A549 treated with GW870086 at 1 μM for 4 hours (cell line): ENCODE data around the gene RAB22A. TPM values are rescaled to one million over a fixed set of nuclear protein-coding genes. Genes with fewer than 3 reads are reported as not detected.

Experiments used
- total RNA-seq: library from RNA; stranded (reverse); fragments of 200-300 nt; extraction: Qiagen RNA extraction; gene quantifications from 5 replicates; pipeline ENCODE4 v1.2.3, GENCODE V29; 2022; ENCODE audit warnings: low read depth

RAB22A gene, protein sequence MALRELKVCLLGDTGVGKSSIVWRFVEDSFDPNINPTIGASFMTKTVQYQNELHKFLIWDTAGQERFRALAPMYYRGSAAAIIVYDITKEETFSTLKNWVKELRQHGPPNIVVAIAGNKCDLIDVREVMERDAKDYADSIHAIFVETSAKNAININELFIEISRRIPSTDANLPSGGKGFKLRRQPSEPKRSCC
- 8.4 to 11.1 TPM (median 10.2 TPM) in 5 replicates for total RNA-seq

DNA sequence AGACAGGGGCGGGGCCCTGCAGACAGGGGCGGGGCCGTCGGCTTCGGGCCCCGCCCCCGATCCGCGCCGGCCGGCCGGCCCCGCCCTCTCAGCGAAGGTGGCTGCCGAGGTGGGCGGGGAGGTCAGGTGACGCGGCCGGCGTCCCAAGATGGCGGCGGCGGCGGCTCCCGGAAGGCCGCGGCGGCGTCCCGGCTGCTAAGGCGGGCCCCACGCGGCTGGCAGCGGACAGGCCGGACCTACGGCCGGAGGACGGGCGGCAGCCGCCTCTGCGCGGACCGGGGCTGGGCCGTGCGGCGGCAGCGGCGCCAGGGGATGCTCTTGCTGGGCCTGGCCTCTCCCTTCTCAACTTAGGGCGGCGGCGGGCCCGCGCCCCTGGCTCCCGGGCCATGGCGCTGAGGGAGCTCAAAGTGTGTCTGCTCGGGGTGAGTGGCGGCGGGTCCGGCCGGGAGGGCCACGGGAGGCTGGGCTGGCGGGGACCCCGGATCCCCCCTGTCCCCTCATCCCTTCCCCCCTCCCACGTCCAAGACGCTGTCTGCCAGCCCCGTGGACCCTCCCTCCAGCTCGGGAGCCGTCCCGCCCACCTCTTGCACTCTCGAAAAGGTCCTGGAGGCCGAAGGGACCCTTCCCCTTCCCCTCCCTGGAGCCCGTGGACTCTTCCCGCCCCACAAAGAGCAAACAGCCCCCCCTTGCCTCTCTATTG, at the start of gene RAB22A:
RAB22A (plus strand) TSS at position 125 of the 700 bp plus-strand sequence; CDS start at position 387, 262 bp downstream.

GRCh38 chr20:58388882-58389323, 79.4 kb downstream of the RAB22A start, which contains the start of gene VAPB:
TSS of gene VAPB (plus strand) at chr20:58389229. CDS start at chr20:58389460, 231 bp downstream.

Other genes starting within 250 kb of the RAB22A start
- gene ANKRD60, start 81.1 kb upstream of the RAB22A start, total RNA-seq, result not detected in 5 replicates
- gene VAPB, start 79.5 kb downstream of the RAB22A start, total RNA-seq, result 48.6 to 53.8 TPM (median 50.9 TPM) in 5 replicates
- gene APCDD1L, start 205.7 kb downstream of the RAB22A start, total RNA-seq, result 0.05 to 0.10 TPM (median 0.09 TPM) in 3 of 5 replicates, not detected in the others